Sigmoid colon (tissue), 4 donors: ENCODE data around the gene KCNE3.
A peak's percentile ranks its signal among the peaks of the same experiment; 100 is the strongest.

Experiments used
- POLR2AphosphoS5 ChIP-seq, 4 donors: sonication (generic); formaldehyde crosslinking; IDR thresholded peaks; one replicate each; pipeline ENCODE4 v1.6.1; 2017; ENCODE audit warnings: antibody characterized with exemption in 4 of 4
- TF ChIP-seq, protein P1 (sequence below), 4 experiments: fragments of 450-650 bp in 3 of 4; fragments of 200-600 bp in 1 of 4; IDR thresholded peaks; one replicate each; pipeline ENCODE4 v1.5.1; 2016 to 2019; ENCODE audit warnings: antibody characterized with exemption in 4 of 4, mild to moderate bottlenecking in 3 of 4, moderate library complexity in 2 of 4

DNA sequence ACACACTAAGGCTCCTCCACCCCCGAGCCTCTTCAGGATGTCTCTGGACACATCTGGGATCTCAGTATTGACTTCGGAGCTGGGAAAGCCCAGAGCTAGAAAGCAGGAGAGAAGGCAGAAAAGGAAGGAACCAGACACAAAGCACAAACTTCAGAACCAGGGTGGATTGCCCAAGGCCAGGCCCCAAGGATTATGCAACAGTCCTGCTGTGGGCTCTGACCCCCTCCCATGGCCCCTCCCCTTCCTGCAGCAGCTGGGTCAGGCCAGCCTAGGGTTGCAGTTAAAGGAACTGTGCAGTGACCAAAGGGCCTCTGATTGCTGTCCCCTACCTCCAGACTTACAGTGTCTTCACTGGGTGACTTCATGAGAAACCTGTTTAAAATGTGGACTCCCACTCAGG is 5.3 kb downstream of the KCNE3 start:
- TF ChIP-seq, protein P1, sequence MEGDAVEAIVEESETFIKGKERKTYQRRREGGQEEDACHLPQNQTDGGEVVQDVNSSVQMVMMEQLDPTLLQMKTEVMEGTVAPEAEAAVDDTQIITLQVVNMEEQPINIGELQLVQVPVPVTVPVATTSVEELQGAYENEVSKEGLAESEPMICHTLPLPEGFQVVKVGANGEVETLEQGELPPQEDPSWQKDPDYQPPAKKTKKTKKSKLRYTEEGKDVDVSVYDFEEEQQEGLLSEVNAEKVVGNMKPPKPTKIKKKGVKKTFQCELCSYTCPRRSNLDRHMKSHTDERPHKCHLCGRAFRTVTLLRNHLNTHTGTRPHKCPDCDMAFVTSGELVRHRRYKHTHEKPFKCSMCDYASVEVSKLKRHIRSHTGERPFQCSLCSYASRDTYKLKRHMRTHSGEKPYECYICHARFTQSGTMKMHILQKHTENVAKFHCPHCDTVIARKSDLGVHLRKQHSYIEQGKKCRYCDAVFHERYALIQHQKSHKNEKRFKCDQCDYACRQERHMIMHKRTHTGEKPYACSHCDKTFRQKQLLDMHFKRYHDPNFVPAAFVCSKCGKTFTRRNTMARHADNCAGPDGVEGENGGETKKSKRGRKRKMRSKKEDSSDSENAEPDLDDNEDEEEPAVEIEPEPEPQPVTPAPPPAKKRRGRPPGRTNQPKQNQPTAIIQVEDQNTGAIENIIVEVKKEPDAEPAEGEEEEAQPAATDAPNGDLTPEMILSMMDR (IDR thresholded peaks at IDR 0.05), result no peak
- peak; percentile 16 to 53 (median 38) for TF ChIP-seq POLR2AphosphoS5 (IDR thresholded peaks at IDR 0.05)
